ENCODE results near the gene CDC42EP4. TPM values are rescaled to one million over a fixed set of nuclear protein-coding genes. Genes with fewer than 3 reads are reported as not detected.

The CDC42EP4 gene
- total RNA-seq, 2 experiments from 2014 or later = not detected

- H3K9me2 ChIP-seq (ENCODE audit: insufficient read depth, low read length) = no peaks in the 10 kb centered on the region
- H3K4me1 ChIP-seq (ENCODE audit: insufficient read depth, low read length, poor library complexity, severe bottlenecking) = peaks cover 41% of the 10 kb centered on the region
- H3K36me3 ChIP-seq (ENCODE audit: insufficient read depth, low read length) = peaks cover 54% of the 10 kb centered on the region
- ChIA-PET POLR2A (interaction anchor here (1.1 kb wide), 1 partner anchor 13 kb away, joined by 3 read pairs; no protein-coding TSS in a partner anchor), CTCF (ENCODE audit: unreplicated experiment) (no interaction called here)
- no peak overlapping the region for H2AFZ ChIP-seq (ENCODE audit: low read length)
- no peak for DNase-seq (ENCODE audit: low spot score)
- no peak overlapping the region for H3K27ac ChIP-seq (ENCODE audit: low read depth, low read length, poor library complexity, severe bottlenecking)
- H3K4me2 ChIP-seq (ENCODE audit: low read length) = no peak overlapping the region
- BruUV-seq (replicated peaks) = no TSS peak
- H4K20me1 ChIP-seq (ENCODE audit: insufficient read depth, low read length) = peaks cover 9% of the 10 kb centered on the region; the same call in 1 of the 2 replicates
- H3K9me3 ChIP-seq (ENCODE audit: low read length) = no peaks in the 10 kb centered on the region
- intact Hi-C loops (cut with micrococcal nuclease; ENCODE audit: unreplicated experiment) = no loop called here
- peaks cover 64% of the 10 kb centered on the region for H3K79me2 ChIP-seq (ENCODE audit: insufficient read depth, low read depth, low read length)
- no peak overlapping the region for H3K4me3 ChIP-seq (ENCODE audit: low read depth, low read length, poor library complexity, severe bottlenecking)
- TF ChIP-seq CTCF (conservative IDR thresholded peaks at IDR 0.05; ENCODE audit: low read length) = no peak
- no peak for TF ChIP-seq EZH2phosphoT487 (IDR thresholded peaks at IDR 0.05; ENCODE audit: borderline replicate concordance, low read depth, low read length)
Observed at GRCh38 chr17:73234736-73235135, 77.1 kb downstream of the CDC42EP4 start.

Other genes with a start within 250 kb of the CDC42EP4 start
- gene SLC39A11, start 219.3 kb downstream of the CDC42EP4 start, total RNA-seq (2014; rRNA removed; shearing (Covaris generic)) = 22.7 and 25.6 TPM in 2 replicates
- gene SLC39A11, start 219.3 kb downstream of the CDC42EP4 start, total RNA-seq (2022) = 40.0 and 51.5 TPM in 2 replicates
- not detected in 2 replicates for gene SSTR2, start 147.0 kb downstream of the CDC42EP4 start, total RNA-seq (2014; rRNA removed; shearing (Covaris generic))
- not detected in 2 replicates for gene SSTR2, start 147.0 kb downstream of the CDC42EP4 start, total RNA-seq (2022)
- gene COG1, start 118.9 kb downstream of the CDC42EP4 start, total RNA-seq (2014; rRNA removed; shearing (Covaris generic)) = 19.8 and 38.3 TPM in 2 replicates
- 44.1 and 47.5 TPM in 2 replicates for gene COG1, start 118.9 kb downstream of the CDC42EP4 start, total RNA-seq (2022)
- not detected in 2 replicates for gene CPSF4L, start 50.1 kb downstream of the CDC42EP4 start, total RNA-seq (2014; rRNA removed; shearing (Covaris generic))
- gene CPSF4L, start 50.1 kb downstream of the CDC42EP4 start, total RNA-seq (2022) = not detected in 2 replicates